IMR-90 (cell line): ENCODE results near the gene ADAMTS16. TPM values are rescaled to one million over a fixed set of nuclear protein-coding genes. Genes with fewer than 3 reads are reported as not detected.

ENCODE experiments used
- ATAC-seq: fragments of 200-7000 bp; cut with Tn5 transposase; 2 replicates; pipeline ENCODE4 v1.9.1; 2020; ENCODE audit warnings: low read depth, mild to moderate bottlenecking, moderate library complexity
- BruUV-seq: library from RNA; stranded (reverse); fragments of 400-500 nt; replicated peaks from 2 replicates; lab custom pipeline; 2021; lab: Mats Ljungman, UMichigan
- CTCF ChIA-PET: fragments of 300-600 bp; formaldehyde crosslinking; extraction: SDS; loops from one replicate; lab custom pipeline; 2021; ENCODE audit warnings: antibody characterized with exemption; lab: Yijun Ruan, JAX
- POLR2A ChIA-PET: fragments of 300-600 bp; sonication (Branson Sonifier 250); formaldehyde crosslinking; loops from one replicate; lab custom pipeline; 2022; ENCODE audit warnings: antibody characterized with exemption; ENCODE audit not compliant: unreplicated experiment; lab: Charles Lee
- DNase-seq: peaks from one replicate; pipeline ENCODE4 v3.0.0; 2013
- H2AFZ ChIP-seq: replicated peaks from 2 replicates; pipeline ENCODE3; 2013; ENCODE audit warnings: low read length, mild to moderate bottlenecking; ENCODE audit not compliant: poor library complexity
- H2AK5ac ChIP-seq: 2 replicates; pipeline ENCODE4 v1.6.1; 2013; ENCODE audit warnings: low read depth, low read length, inconsistent platforms
- H2AK9ac ChIP-seq: replicated peaks from 2 replicates; pipeline ENCODE3; 2013; ENCODE audit warnings: mild to moderate bottlenecking, low read depth, low read length, moderate library complexity; ENCODE audit not compliant: poor library complexity
- H2BK120ac ChIP-seq: 2 replicates; pipeline ENCODE4 v1.6.1; 2013; ENCODE audit warnings: low read depth, low read length, inconsistent platforms
- H2BK15ac ChIP-seq: 3 replicates; pipeline ENCODE4 v1.6.1; 2013; ENCODE audit warnings: low read depth, low read length, inconsistent platforms
- H2BK20ac ChIP-seq: 2 replicates; pipeline ENCODE4 v1.6.1; 2013; ENCODE audit warnings: low read depth, mild to moderate bottlenecking, inconsistent platforms, low read length, moderate library complexity
- H2BK5ac ChIP-seq: 2 replicates; pipeline ENCODE4 v1.6.1; 2013; ENCODE audit warnings: mild to moderate bottlenecking, low read depth, low read length, inconsistent platforms; ENCODE audit not compliant: poor library complexity, severe bottlenecking
- H3K14ac ChIP-seq: replicated peaks from 2 replicates; pipeline ENCODE4 v1.6.1; 2013; ENCODE audit warnings: low read depth, low read length, inconsistent platforms
- H3K18ac ChIP-seq: 2 replicates; pipeline ENCODE4 v1.6.1; 2013; ENCODE audit warnings: low read depth, low read length, control low read depth
- H3K23ac ChIP-seq: 2 replicates; pipeline ENCODE4 v1.6.1; 2013; ENCODE audit warnings: low read depth, low read length, inconsistent platforms
- H3K27ac ChIP-seq: 2 replicates; pipeline ENCODE4 v1.5.1; 2013; ENCODE audit warnings: mild to moderate bottlenecking, control low read depth, low read length; ENCODE audit not compliant: insufficient read depth
- H3K27me3 ChIP-seq: 2 replicates; pipeline ENCODE4 v1.6.1; 2013; ENCODE audit warnings: low read length; ENCODE audit not compliant: control insufficient read depth, insufficient read depth
- H3K36me3 ChIP-seq: 2 replicates; pipeline ENCODE4 v1.6.1; 2013; ENCODE audit warnings: low read length, mixed read lengths; ENCODE audit not compliant: control insufficient read depth, insufficient read depth
- H3K4ac ChIP-seq: 2 replicates; pipeline ENCODE4 v1.6.1; 2013; ENCODE audit warnings: low read depth, low read length, inconsistent platforms
- H3K4me1 ChIP-seq: 2 replicates; pipeline ENCODE4 v1.6.1; 2013; ENCODE audit warnings: low read length, mixed read lengths; ENCODE audit not compliant: control insufficient read depth, insufficient read depth
- H3K4me2 ChIP-seq: 2 replicates; pipeline ENCODE4 v1.6.1; 2013; ENCODE audit warnings: low read depth, mild to moderate bottlenecking, control low read depth, low read length, moderate library complexity
- H3K4me3 ChIP-seq: 2 replicates; pipeline ENCODE4 v1.5.1; 2013; ENCODE audit warnings: low read depth, mild to moderate bottlenecking, control low read depth, low read length, moderate library complexity; ENCODE audit not compliant: insufficient read depth
- H3K56ac ChIP-seq: 2 replicates; pipeline ENCODE4 v1.6.1; 2013; ENCODE audit warnings: low read length, inconsistent platforms; ENCODE audit not compliant: insufficient read depth; ENCODE audit errors: extremely low read depth
- H3K79me1 ChIP-seq, 2 experiments: 2 replicates each; pipeline ENCODE4 v1.6.1; 2013; ENCODE audit warnings: low read length in 2 of 2, inconsistent platforms in 1 of 2, low read depth in 1 of 2
- H3K9ac ChIP-seq: 2 replicates; pipeline ENCODE4 v1.6.1; 2013; ENCODE audit warnings: low read depth, low read length, control low read depth
- H3K9me1 ChIP-seq: 2 replicates; pipeline ENCODE4 v1.6.1; 2013; ENCODE audit warnings: low read length, inconsistent platforms; ENCODE audit not compliant: insufficient read depth
- H3K9me3 ChIP-seq: 2 replicates; pipeline ENCODE4 v1.6.1; 2013; ENCODE audit warnings: low read length; ENCODE audit not compliant: control insufficient read depth, insufficient read depth
- H4K20me1 ChIP-seq: 2 replicates; pipeline ENCODE4 v1.6.1; 2013; ENCODE audit warnings: low read length, inconsistent platforms; ENCODE audit not compliant: insufficient read depth
- H4K5ac ChIP-seq: 2 replicates; pipeline ENCODE4 v1.6.1; 2013; ENCODE audit warnings: mild to moderate bottlenecking, low read depth, low read length, control low read depth
- H4K8ac ChIP-seq, 2 experiments: 2 replicates each; pipeline ENCODE4 v1.6.1; 2013; ENCODE audit warnings: low read depth in 2 of 2, low read length in 2 of 2, control low read depth in 1 of 2, inconsistent platforms in 1 of 2
- H4K91ac ChIP-seq: 2 replicates; pipeline ENCODE4 v1.6.1; 2013; ENCODE audit warnings: low read depth, low read length, inconsistent platforms; ENCODE audit not compliant: insufficient read depth
- BHLHE40 ChIP-seq: fragments of 150-350 bp; IDR thresholded peaks from 2 replicates; pipeline ENCODE4 v1.6.1; 2016; ENCODE audit warnings: mild to moderate bottlenecking, low read depth, low read length
- MAFK ChIP-seq: IDR thresholded peaks from 2 replicates; pipeline ENCODE4 v1.6.1; 2012; ENCODE audit warnings: low read depth, low read length, improper control_type of control experiment
- MAZ ChIP-seq: IDR thresholded peaks from 2 replicates; pipeline ENCODE4 v1.6.1; 2012; ENCODE audit warnings: low read depth, mild to moderate bottlenecking, low read length, improper control_type of control experiment, moderate library complexity, borderline replicate concordance
- RAD21 ChIP-seq: IDR thresholded peaks from 2 replicates; pipeline ENCODE4 v1.6.1; 2012; ENCODE audit warnings: low read length, improper control_type of control experiment
- RFX5 ChIP-seq: IDR thresholded peaks from 2 replicates; pipeline ENCODE4 v1.8.0; 2012; ENCODE audit warnings: low read depth, mild to moderate bottlenecking, low read length, moderate library complexity
- WGBS, 2 experiments: methylation state at CpG; one replicate each; pipeline versions ENCODE4 v1.1.5 to v1.1.7; 2013; ENCODE audit warnings: missing lambda C conversion rate in 2 of 2; ENCODE audit not compliant: insufficient read length in 1 of 2; ENCODE audit errors: extremely low coverage in 2 of 2; 5-methylcytosine and 5-hydroxymethylcytosine counted together
- dilution Hi-C: fragments of 300-500 bp; cut with HindIII; formaldehyde crosslinking; loops from one replicate; pipeline ENCODE4 v1.14.3; 2018; ENCODE audit warnings: low sequenced_read_pairs; ENCODE audit not compliant: unreplicated experiment
- in situ Hi-C: fragments of 300-500 bp; cut with MboI; formaldehyde crosslinking; loops from 3 replicates; pipeline ENCODE4 v1.14.3; 2019; ENCODE audit warnings: low sequenced_read_pairs, inconsistent platforms, mixed read lengths
- intact Hi-C: fragments of 100-400 bp; cut with micrococcal nuclease; formaldehyde crosslinking; loops from 2 replicates; pipeline ENCODE4 v1.10.0; 2022
- polyA plus RNA-seq, 3 experiments: library from polyadenylated mRNA; depleted of rRNA; stranded (reverse); fragments of >200 nt; gene quantifications; 2 replicates each; pipeline ENCODE4 v1.2.3, GENCODE V29; 2012; ENCODE audit warnings: low replicate concordance in 1 of 3
- total RNA-seq: library from RNA; depleted of rRNA; stranded (reverse); fragments of >200 nt; gene quantifications from 2 replicates; pipeline ENCODE4 v1.2.3, GENCODE V29; 2012
- TF ChIP-seq, protein P1 (sequence below): fragments of 150-350 bp; IDR thresholded peaks from 2 replicates; pipeline ENCODE4 v1.6.1; 2017; ENCODE audit warnings: mild to moderate bottlenecking, antibody characterized with exemption, low read length, low read depth
- TF ChIP-seq, protein P2 (sequence below): fragments of 150-350 bp; IDR thresholded peaks from 2 replicates; pipeline ENCODE4 v1.6.1; 2016; ENCODE audit warnings: low read depth, mild to moderate bottlenecking, low read length, moderate library complexity, borderline replicate concordance
- TF ChIP-seq, protein P3 (sequence below): conservative IDR thresholded peaks from 2 replicates; pipeline ENCODE4 v1.5.1; 2012; ENCODE audit warnings: mild to moderate bottlenecking, low read depth, low read length, improper control_type of control experiment

Gene ADAMTS16
- total and polyA plus RNA-seq, 2 of the 4 experiments (the other 2 are of a cell fraction) = 0.09 to 0.18 TPM

DNA sequence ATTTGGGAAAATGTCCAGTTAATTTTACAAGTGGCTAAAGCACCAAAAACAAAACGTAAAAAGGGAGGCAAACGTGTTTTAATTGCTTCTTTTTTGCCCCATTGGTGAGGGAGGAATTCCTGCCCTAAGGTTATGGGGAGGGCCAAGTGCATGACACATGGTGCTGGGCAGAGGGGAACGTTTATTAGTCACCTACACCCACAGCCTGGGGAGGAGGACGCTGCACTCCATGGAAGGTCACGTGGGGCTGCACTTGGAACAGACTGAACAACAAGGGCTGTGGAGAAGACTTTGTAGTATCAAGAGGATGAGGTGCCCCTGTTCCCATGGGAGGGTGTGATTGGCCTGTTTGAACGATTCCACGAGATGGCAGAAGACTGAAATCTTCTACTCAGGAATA, 13.7 kb upstream of the ADAMTS16 start:
- Histone ChIP-seq H3K9me3 (peaks cover 4% of the 10 kb centered on the region), H2AK5ac (no peak overlapping the region), H3K79me1 (no peaks in the 10 kb centered on the region), H2BK5ac (no peak overlapping the region), H3K27ac (no peak overlapping the region), H3K56ac (no peak overlapping the region), H2BK120ac (no peak overlapping the region), H2AK9ac (no peak overlapping the region), H3K14ac (no peak overlapping the region), H3K4me1 (no peaks in the 10 kb centered on the region), H4K5ac (no peak overlapping the region), H3K9me1 (no peaks in the 10 kb centered on the region), H2AFZ (no peak overlapping the region), H3K4ac (no peak overlapping the region), H3K23ac (no peak overlapping the region), H4K20me1 (no peaks in the 10 kb centered on the region), H4K8ac (no peak overlapping the region), H3K9ac (no peak overlapping the region), H3K4me3 (no peak overlapping the region), H3K4me2 (no peak overlapping the region), H2BK15ac (no peak overlapping the region), H3K18ac (no peak overlapping the region), H3K36me3 (no peaks in the 10 kb centered on the region), H4K91ac (no peak overlapping the region), H3K27me3 (no peaks in the 10 kb centered on the region), H2BK20ac (no peak overlapping the region)
- intact Hi-C loops = no loop called here
- WGBS, 2 experiments = no CpG with 5 or more reads among the region's 7 CpGs
- in situ Hi-C loops = no loop called here
- CTCF ChIA-PET = no interaction called here
- DNase-seq (no peak), ATAC-seq (no peak)
- TF ChIP-seq BHLHE40 (no peak), MAFK (no peak), RAD21 (no peak), MAZ (no peak), RFX5 (no peak)
- TF ChIP-seq, protein P1, sequence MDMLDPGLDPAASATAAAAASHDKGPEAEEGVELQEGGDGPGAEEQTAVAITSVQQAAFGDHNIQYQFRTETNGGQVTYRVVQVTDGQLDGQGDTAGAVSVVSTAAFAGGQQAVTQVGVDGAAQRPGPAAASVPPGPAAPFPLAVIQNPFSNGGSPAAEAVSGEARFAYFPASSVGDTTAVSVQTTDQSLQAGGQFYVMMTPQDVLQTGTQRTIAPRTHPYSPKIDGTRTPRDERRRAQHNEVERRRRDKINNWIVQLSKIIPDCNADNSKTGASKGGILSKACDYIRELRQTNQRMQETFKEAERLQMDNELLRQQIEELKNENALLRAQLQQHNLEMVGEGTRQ = no peak
- TF ChIP-seq, protein P2, sequence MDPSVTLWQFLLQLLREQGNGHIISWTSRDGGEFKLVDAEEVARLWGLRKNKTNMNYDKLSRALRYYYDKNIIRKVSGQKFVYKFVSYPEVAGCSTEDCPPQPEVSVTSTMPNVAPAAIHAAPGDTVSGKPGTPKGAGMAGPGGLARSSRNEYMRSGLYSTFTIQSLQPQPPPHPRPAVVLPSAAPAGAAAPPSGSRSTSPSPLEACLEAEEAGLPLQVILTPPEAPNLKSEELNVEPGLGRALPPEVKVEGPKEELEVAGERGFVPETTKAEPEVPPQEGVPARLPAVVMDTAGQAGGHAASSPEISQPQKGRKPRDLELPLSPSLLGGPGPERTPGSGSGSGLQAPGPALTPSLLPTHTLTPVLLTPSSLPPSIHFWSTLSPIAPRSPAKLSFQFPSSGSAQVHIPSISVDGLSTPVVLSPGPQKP = no peak
- TF ChIP-seq, protein P3, sequence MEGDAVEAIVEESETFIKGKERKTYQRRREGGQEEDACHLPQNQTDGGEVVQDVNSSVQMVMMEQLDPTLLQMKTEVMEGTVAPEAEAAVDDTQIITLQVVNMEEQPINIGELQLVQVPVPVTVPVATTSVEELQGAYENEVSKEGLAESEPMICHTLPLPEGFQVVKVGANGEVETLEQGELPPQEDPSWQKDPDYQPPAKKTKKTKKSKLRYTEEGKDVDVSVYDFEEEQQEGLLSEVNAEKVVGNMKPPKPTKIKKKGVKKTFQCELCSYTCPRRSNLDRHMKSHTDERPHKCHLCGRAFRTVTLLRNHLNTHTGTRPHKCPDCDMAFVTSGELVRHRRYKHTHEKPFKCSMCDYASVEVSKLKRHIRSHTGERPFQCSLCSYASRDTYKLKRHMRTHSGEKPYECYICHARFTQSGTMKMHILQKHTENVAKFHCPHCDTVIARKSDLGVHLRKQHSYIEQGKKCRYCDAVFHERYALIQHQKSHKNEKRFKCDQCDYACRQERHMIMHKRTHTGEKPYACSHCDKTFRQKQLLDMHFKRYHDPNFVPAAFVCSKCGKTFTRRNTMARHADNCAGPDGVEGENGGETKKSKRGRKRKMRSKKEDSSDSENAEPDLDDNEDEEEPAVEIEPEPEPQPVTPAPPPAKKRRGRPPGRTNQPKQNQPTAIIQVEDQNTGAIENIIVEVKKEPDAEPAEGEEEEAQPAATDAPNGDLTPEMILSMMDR = no peak
- dilution Hi-C loops = no loop called here
- POLR2A ChIA-PET = no interaction called here
- BruUV-seq = no TSS peak
